HuH-7.5 (cell line): ENCODE data around the gene SNAP29.
A peak's percentile ranks its signal among the peaks of the same experiment; 100 is the strongest.
"Not testable (repeated sequence)": the region's sequence is repeated elsewhere in the genome, so short reads cannot be mapped to it uniquely, and the experiment has no call there.

ENCODE experiments used
- DNase-seq: peaks from one replicate; pipeline ENCODE4 v3.0.0; 2011; ENCODE audit warnings: low spot score

The SNAP29 gene

DNA sequence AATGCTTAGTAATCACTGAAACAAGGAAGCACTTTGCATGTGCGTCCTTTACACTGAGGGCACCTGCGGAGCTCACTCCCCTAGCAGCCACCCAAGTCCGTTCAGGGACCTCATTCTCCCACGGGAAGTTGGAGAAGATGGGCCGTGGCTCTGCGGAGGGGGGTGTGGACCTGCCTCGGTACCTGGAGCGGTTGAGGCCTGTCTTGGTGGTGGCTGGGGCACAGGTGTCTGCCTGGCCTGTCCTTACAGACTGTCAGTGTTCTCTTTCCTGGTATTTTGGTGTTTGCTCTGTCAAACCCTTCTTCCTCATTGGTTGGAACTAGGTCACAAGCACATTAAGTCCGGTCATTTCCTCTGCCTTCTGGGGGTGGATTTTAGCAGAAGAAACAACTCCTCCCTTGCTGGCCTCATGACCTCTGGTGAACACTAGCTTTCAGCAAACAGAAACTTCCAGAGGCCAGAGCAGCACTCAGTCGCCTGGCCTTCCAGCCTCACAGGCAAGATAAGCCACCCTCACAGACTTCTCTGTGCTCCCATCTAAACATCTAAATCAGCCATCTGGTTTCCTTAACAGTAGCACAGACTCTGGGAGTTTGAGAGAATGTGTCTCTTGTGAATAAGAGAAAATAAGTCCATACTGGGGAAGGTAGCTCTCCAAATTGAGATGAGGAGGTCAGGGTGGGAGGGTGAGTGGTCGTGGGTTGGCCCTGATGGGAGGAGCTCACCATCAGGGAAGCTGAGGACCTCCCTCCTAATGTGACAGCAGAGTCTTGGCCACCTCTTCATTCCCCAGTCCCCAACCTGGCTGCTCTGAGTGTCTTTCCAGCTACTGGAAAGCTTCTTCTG lies 8.6 kb downstream of the SNAP29 start:
- peak; percentile 65 for DNase-seq

DNA sequence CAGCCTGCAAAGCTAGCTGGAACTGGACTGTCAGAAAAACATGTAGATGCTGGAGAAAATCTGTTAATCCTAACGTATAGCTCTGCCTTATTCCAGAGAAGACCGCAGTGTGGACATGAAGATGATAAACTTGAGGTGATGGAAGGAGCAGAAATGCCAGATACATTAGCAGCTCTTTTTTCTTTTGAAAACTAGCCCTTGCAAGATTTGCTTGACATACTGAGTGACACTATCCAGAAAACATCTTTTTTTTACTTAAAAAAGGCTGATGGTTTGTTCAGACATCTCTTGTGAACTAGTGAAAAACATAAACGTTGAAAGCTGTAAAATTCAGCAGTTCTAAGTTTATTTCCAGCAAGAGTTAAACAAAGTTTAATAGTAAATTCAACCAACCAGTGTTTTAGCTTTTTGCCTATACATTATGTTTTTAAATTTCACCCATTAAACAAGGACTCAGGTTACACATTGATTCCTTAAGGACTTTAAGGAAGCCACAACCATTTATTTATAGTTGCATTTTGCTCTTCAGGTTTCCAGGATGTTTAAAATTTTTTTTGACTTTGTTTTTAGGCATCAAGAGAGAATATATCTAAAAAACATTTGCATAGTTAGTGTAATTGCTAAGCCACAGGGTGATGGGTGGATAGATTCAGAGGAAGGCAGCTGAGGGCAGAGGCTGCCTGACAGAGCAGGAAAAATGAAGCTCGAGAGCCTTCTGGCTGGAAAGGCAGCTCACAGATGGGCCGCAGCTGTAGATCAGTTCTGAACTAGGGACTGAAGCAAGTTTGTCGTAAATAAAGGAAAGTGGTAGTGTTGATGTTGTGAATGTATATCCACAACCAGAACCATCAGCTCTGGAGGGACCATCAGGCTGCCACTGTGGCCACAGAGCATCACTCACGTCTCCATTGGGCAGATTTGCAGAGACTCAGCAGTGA lies 9.5 kb downstream of the SNAP29 start:
- no peak for DNase-seq

DNA sequence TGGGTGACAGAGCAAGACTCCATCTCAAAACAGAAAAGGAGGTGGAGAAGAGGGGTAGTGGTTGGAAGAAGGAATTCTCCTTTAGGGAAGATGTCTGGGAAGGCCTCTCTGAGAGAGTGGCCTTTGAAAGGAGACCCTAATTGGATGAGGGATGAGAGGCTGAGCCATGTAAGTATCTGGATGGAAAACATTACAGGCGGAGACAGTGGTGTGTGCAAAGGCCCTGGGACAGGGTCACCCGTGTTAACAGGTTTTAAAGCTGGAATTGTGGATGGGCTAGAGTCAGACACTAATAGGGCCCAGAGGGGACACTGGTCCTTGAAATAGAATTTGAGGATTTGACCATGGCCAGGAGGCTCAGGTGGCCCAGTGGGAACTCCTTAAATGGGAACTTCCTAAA lies 10.4 kb downstream of the SNAP29 start:
- no peak for DNase-seq

DNA sequence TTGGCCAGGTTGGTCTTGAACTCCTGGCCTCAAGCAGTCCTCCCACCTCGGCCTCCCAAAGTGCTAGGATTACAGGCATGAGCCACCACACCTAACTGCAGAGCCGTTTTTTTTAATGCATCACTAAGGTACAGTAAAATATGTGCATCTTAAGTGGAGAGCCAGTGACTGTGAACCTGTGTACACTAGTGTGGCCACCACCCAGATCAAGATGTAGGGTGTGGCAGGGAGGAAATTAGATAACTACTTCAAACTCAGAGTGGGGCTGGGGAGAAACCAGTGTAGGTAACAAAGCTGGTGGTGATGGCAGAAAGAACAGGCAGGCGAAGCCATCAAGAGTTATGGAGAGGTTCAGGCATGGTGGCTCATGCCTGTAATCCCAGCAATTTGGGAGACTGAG lies 14.4 kb downstream of the SNAP29 start:
- DNase-seq: no peak

DNA sequence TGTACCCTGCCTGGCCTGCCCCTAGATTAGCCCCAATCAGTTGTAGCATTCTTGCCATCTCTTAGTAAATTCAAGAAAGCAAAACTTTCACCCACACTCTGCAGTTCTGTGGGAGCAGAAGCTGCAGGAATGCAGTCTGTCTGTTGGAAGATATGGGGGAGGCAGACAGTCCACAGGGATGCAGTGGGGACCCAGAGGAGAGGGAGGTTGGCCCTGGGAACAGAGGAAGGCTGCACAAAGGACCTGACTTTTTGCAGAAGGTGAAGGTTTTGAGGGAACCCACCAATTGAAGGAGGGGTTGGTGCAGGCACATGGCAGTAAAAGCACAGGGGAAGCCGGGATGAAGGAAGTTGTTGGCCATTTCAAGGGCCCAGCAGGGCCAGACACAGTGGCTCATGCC lies 16.5 kb downstream of the SNAP29 start:
- no peak for DNase-seq

DNA sequence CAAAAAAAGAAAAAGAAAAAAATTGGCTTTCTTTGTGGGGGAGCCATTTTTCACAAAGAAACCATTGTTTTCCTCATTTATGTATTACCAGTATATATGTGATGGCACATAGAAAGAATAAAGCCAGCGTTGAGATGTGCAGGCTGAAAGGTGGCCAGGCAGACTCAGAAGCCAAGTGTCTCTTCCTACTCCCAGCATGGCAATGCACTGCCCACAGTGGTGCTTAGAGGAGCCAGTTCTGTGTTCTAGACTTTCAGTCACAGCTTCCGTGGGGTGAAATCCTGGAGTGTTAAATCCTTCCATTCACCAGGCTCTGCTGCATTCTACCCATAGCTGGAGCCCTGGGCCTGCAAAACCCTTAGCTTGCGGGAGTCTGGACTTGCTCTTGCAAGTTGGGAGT lies 18.9 kb downstream of the SNAP29 start:
- DNase-seq: no peak

DNA sequence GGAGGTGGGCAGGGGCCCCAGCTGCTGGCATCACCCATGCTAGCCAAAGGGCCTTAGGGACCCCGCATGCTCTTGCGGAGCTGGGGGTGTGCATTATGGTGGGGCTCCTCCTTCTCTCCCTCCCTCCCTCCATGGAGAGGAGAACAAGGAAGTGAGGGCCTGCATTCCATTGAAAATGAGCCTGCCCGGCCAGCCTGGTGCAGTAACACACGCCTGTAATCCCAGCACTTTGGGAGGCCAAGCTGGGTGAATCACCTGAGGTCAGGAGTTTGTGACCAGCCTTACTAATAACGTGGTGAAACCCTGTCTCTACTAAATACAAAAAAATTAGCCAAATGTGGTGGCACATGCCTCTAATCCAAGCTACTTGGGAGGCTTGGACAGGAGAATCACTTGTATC lies 22.4 kb downstream of the SNAP29 start:
- no peak for DNase-seq

DNA sequence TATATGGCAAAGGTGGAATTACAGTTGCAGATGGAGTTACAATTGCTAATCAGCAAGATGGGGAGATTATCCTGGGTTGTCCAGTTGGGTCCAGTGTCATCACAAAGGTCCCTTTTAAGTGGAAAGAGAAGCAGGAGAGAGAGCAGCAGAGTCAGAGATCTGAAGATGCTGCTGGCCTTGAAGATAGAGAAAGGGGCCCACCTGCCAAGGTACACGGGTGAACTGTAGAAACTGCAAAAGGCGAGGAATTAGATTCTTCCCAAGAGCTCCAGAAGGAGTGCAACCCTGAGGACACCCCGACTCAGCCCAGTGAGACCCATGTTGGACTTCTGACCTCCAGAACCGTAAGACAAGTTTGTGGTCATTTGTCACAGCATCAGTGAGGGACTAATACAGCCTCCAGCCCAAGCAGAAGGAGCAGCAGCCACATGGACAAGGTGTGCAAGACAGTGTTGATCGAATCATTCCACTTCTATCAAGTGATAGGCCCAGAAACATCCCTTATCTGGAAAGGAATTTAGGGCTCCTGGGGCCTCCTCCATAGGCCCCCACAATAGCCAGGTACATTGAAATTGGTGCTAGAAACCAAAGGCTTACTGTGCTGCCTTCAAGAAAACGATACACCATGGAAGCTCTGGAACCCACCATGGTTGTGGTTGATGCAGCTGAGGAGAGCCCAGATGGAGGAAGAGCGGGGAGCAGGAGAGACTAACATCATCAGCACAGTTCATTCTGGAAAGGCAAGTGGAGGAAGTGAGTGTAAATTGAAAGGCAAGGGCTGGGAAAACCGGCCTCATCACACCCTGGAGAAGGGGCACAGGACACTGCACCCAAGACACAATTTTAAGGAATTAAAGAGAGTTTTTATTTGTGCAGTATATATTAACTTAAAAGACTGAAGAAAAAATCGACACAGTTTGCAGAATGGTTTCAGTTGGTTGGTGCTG lies 23.3 kb downstream of the SNAP29 start:
- no peak for DNase-seq

DNA sequence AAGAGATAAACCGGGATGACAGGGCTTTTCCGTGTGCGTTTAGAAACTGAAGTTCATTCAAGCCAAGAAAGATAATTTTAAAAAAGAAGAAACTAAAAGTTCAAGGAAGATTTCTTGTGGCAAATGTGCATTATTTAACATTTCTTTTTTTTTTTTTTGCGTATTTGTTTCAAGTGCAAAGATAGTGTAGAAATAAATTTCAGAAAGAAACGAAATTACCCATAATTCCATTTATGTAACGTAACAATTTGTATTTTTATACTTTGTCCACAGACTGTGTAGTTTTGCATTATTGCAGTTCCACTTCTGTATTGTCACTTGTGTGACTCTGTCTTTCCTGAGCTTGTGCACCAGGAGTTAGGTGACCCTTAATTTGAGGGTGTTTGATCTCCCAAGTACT lies 24.0 kb downstream of the SNAP29 start:
- no peak for DNase-seq

DNA sequence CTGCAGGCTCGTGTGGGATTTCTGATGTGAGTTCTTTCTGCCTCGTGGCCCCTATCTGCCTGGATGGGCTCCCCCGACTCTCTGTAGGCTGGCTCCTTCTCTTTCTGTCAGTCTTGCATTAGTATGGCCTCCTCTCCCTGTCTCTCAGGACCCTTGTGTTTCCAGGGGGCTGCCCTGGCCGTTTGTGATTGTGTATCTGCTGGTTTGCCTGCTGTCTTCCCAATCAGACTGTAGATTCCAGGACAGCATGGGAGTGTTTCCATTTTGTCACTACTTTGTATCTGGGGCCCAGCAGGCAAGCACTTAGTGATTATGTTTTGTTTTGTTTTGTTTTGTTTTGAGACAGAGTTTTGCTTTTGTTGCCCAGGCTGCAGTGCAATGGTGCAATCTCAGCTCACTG lies 25.6 kb downstream of the SNAP29 start:
- DNase-seq: no peak

DNA sequence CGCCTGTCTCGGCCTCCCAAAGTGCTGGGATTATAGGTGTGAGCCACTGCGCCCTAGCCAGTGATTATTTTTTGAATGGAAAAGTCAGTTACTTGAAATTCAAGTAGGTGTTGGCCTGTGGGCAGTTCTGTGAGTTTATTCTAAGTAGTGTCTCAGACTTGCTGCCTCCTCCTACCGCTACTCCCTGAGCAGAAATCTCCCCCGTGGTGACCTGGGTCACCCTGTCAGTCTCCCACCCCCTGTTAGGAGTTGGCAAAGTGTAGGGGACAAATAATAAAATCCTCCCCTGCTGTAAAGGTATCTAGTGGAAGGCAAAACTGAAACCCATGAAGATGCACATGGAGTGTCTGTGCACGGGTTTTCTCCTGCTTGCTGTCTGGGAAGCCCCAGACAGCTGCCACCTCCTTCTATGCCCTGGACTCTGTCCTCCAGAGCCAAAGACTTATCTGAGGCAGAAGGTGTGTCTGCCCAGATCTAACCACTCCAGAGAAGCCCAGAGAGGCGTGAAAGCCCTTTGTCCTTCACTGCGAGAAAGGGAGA lies 26.3 kb downstream of the SNAP29 start:
- DNase-seq: no peak

DNA sequence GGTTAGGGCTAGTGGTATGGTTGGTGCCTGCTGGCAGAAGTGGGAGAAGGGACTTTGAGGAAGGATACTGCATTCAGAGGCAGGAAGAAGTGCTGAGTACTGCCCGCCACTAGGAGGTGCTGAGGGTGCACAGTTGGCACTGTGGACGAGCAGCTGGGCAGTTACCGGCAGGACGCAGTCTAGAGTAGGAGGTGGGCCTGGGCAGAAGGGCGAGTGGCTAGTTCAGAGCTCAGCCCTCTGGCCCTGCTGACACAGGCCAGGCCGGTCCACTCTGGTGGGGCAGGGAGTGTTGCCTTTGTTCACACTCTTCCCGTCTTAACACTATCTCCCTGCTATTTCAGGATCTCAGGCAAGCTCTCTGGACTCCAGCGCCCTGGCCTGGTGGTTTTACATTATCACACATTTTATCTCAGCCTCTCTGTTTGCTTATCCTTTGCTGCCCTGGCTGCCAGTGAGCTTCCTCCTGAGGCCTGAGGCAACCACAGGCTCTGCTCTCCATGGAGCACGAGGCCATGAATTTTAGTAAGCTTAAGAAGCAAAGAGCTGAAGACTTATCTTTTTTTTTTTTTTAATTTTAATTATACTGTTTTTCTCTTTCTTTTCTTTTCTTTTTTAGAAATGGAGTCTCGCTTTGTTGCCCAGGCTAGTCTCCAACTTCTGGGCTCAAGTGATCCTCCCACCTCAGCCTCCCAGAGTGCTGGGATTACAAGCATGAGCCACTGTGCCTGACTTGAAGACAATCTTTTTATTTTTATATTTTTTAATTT lies 26.9 kb downstream of the SNAP29 start:
- peak; percentile 77 for DNase-seq

DNA sequence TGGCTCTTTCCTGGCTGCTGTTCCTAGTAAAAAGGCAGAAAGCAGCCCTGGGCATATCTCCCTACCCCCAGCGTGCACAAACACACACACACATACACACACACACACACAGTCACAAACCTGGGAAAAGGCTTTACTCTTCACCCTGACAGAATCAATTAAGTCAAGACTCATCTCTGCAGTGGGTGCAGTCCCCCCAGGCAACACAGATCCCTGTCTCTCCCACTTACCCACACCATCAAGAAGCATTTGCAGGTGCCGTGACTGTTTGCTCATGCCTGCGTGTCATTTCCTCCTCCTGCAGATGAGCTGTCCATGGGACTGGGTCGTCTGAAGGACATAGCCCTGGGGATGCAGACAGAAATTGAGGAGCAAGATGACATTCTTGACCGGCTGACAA lies 28.6 kb downstream of the SNAP29 start:
- DNase-seq: no peak

DNA sequence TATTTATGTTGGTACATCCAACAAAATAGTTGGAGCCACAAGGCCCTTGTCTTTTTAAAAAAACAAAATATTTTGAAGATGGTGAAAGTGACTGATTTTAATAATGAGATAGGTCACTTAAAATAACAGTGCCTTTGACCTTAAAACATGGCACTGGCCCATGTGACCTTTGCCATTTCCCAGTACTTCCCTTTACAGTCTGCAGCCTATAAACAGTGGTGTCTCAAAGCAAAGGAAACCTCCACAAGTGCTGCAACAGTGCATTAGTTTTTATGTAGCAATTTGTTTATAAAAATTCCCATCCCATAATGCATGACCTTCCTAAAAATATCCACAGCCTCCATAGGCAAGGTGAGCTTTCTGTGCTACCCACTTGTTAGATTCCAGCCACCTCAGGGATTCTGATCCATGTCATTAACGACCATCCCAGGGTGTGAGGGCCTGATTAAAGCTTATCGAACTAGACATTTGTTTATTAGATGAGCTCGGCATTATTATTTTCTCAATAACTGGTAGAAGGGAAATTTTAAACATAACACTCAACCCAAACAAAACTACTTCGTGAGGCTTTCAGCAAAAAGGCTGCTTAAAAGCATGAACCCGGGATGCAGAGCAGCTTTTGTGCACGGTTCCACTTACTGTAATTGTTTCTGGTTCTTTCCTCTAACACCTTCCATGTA lies 30.4 kb downstream of the SNAP29 start:
- no peak for DNase-seq

DNA sequence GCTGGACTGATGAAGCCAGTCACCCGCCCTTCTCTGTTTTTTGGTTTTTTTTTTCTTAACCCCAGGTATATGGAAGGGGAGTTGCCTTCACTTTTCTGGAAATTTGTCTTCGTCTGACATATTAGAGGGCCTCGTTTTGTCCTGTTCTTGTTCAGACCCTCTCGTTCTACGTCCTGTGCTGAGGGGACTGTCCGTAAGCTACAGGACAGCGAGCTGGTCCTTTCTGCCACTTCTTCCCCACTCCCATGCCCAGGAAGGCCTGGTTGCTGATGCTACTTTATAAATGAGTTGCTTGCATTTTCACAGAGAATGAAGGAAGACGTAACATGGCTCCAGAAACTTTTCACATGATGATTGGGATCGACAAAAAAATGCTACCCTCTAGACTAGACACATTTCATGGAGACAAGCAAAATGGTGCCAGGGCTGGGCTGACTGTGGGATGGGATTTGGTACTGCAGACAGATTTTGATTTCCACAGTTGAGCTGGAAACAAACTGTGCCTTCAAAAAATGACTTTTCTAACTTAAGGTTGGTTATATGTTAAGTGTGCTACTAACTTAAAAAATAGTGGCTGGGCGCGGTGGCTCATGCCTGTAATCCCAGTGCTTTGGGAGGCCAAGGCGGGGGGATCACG lies 31.2 kb downstream of the SNAP29 start:
- DNase-seq: no peak

DNA sequence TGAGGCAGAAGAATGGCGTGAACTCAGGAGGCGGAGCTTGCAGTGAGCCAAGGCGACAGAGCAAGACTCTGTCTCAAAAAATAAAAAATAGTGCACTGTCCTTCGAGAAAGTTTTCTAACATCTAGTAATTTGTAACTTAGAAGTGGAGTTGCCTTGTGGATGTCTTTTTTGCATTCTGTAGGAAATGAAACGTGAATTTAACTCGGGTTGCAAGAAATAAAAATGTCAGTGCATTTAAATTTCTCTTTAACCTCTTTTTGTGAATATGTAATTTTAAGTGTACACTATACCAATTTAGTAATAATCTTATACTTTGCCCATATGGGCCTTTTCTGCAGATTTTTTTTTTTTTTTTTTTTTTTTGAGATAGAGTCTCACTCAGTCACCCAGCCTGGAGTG lies 32.2 kb downstream of the SNAP29 start:
- no peak for DNase-seq

DNA sequence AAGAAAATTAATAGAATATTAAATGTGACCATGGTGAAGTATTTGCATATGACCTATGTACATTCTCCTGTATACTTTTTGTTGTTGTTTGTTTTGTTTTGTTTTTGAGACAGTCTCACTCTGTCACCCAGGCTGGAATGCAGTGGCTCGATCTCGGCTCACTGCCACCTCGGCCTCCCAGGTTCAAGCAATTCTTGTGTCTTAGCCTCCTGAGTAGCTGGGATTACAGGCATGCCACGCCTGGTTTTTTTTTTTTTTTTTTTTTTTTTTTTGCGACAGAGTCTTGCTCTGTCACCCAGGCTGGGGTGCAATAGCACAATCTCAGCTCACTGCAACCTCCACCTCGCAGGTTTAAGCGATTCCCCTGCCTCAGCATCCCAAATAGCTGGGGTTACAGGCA lies 38.9 kb downstream of the SNAP29 start:
- not testable (repeated sequence) for DNase-seq

DNA sequence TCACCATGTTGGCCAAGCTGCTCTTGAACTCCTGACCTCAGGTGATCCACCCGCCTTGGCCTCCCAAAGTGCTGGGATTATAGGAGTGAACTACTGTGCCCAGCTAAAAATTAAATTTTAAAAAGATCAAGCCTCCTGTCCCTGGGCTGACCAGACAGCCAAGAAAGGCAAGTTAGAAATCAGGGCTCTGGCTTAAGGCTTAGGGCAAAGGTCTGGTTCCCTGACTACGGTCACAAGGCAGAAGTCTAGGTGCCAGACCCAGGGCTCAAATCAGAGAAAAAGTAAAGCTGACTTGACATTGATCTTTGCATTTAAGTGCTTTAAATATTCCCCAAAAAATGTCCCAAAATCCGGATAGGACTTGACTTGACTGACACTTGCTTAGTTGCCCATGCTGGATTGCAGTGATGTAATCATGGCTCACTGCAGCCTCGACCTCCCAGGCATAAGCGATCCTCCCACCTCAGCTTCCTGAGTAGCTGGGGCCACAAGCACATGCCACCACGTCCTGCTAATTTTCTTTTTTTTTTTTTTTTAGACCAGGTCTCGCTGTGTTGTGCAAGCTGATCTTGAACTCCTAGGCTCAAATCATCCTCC lies 41.1 kb downstream of the SNAP29 start:
- no peak for DNase-seq
